Vagina (tissue), 2 donors: Measurements from ENCODE around the gene PRKCB.

Experiments
- POLR2A ChIP-seq, 2 donors: fragments of 450-650 bp; IDR thresholded peaks; one replicate each; pipeline ENCODE4 v1.6.1; 2017; ENCODE audit warnings: antibody characterized with exemption in 2 of 2, mild to moderate bottlenecking in 2 of 2, moderate library complexity in 2 of 2
- POLR2AphosphoS5 ChIP-seq, 2 donors: sonication (generic); formaldehyde crosslinking; IDR thresholded peaks; one replicate each; pipeline ENCODE4 v1.9.0; 2017; ENCODE audit warnings: antibody characterized with exemption in 2 of 2, mild to moderate bottlenecking in 2 of 2, low read depth in 1 of 2; ENCODE audit not compliant: insufficient read depth in 1 of 2
- TF ChIP-seq, protein P1 (sequence below), 3 experiments: fragments of 450-650 bp in 2 of 3; fragments of 200-600 bp in 1 of 3; sonication (generic) in 1 of 3; IDR thresholded peaks; one replicate each; pipeline ENCODE4 v1.5.1; 2017 to 2019; ENCODE audit warnings: antibody characterized with exemption in 3 of 3, mild to moderate bottlenecking in 2 of 3, moderate library complexity in 2 of 3

DNA sequence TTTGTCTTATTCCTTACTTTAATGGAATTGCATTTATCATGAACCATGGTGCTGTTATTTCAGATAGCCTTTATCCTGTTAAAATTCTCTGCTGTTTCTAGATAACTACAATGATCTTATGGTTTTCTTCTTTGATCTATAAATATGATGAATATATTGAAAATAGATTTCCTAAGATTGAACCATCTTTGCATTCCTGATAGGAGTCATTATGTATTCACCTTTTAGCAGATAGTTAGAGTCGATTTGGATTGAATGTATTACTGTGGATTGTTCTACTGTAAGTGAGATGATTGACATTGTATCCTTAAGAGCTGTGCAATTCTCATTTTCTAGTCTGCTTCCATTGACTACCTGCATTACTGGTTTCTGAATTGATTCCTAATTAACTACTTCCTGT, 255.3 kb downstream of the PRKCB start:
- TF ChIP-seq, protein P1, sequence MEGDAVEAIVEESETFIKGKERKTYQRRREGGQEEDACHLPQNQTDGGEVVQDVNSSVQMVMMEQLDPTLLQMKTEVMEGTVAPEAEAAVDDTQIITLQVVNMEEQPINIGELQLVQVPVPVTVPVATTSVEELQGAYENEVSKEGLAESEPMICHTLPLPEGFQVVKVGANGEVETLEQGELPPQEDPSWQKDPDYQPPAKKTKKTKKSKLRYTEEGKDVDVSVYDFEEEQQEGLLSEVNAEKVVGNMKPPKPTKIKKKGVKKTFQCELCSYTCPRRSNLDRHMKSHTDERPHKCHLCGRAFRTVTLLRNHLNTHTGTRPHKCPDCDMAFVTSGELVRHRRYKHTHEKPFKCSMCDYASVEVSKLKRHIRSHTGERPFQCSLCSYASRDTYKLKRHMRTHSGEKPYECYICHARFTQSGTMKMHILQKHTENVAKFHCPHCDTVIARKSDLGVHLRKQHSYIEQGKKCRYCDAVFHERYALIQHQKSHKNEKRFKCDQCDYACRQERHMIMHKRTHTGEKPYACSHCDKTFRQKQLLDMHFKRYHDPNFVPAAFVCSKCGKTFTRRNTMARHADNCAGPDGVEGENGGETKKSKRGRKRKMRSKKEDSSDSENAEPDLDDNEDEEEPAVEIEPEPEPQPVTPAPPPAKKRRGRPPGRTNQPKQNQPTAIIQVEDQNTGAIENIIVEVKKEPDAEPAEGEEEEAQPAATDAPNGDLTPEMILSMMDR (IDR thresholded peaks at IDR 0.05): no peak
- TF ChIP-seq POLR2A (IDR thresholded peaks at IDR 0.05) (no peak), POLR2AphosphoS5 (IDR thresholded peaks at IDR 0.05; ENCODE audit: insufficient read depth in 1 of 2, low read depth in 1 of 2) (no peak)
